Upper lobe of left lung (tissue), 4 donors: ENCODE results near the gene SLC7A10.

Source experiments
- POLR2A ChIP-seq, 4 donors: fragments of 450-650 bp; IDR thresholded peaks; one replicate each; pipeline ENCODE4 v1.5.1; 2016 to 2017; ENCODE audit warnings: antibody characterized with exemption in 4 of 4, mild to moderate bottlenecking in 2 of 4
- TF ChIP-seq, protein P1 (sequence below), 6 experiments: fragments of 450-650 bp in 4 of 6; fragments of 200-600 bp in 2 of 6; sonication (generic) in 2 of 6; IDR thresholded peaks; one replicate each; pipeline ENCODE4 v1.5.1; 2016 to 2019; ENCODE audit warnings: antibody characterized with exemption in 6 of 6

DNA sequence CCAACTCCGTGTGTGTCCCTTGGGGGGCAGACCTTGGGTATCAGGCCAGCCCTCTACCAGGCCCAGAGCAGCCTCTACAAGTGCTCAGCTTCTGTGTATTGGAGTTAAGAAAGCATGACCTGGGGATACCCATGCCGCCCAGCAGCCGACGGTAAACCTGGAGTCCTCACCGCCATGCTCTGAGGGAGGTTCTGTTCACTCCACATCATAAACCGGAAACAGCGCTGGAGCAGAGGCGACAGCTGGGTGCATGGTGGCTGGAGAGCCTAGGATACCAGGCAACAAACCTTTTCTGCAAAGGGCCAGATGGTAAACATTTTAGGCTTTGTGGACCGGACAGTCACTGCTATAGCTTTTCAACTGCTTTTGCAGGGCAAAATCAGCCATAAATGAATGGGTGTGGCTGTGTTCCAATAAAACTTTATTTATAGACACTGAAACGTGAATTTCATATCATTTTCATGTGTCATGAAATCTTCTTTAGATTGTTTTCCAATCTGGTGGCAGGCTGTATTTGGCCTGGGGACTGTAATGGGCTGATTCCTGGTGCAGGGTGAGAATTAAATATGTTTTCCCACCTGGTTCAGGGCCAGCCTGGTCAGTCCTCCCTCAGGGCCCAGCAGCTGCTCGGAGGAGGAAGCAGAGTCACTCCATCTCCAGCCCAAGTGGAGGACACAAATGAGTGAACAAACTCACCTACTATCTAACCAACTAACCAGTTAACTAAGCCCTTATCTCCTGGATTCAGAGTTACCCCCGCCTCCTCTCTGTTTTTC, 45.8 kb upstream of the SLC7A10 start:
- TF ChIP-seq, protein P1, sequence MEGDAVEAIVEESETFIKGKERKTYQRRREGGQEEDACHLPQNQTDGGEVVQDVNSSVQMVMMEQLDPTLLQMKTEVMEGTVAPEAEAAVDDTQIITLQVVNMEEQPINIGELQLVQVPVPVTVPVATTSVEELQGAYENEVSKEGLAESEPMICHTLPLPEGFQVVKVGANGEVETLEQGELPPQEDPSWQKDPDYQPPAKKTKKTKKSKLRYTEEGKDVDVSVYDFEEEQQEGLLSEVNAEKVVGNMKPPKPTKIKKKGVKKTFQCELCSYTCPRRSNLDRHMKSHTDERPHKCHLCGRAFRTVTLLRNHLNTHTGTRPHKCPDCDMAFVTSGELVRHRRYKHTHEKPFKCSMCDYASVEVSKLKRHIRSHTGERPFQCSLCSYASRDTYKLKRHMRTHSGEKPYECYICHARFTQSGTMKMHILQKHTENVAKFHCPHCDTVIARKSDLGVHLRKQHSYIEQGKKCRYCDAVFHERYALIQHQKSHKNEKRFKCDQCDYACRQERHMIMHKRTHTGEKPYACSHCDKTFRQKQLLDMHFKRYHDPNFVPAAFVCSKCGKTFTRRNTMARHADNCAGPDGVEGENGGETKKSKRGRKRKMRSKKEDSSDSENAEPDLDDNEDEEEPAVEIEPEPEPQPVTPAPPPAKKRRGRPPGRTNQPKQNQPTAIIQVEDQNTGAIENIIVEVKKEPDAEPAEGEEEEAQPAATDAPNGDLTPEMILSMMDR (IDR thresholded peaks at IDR 0.05): no peak
- no peak for TF ChIP-seq POLR2A (IDR thresholded peaks at IDR 0.05)
